Liver (tissue), 9 donors: ENCODE data around the gene TICAM2. TPM values are rescaled to one million over a fixed set of nuclear protein-coding genes. Genes with fewer than 3 reads are reported as not detected.

Experiments
- DNase-seq: peaks from one replicate; pipeline ENCODE4 v3.0.0-alpha.2; 2017; ENCODE audit warnings: low spot score
- H3K27ac ChIP-seq, 2 donors: one replicate each; pipeline ENCODE4 v1.7.0; 2013; ENCODE audit warnings: inconsistent platforms in 2 of 2, low read length in 2 of 2, control low read depth in 1 of 2, low read depth in 1 of 2, mild to moderate bottlenecking in 1 of 2
- H3K27me3 ChIP-seq, 4 donors: one replicate each; pipeline versions ENCODE4 v1.6.1 to v1.7.0; 2013; ENCODE audit warnings: low read length in 3 of 4, inconsistent platforms in 1 of 4, mild to moderate bottlenecking in 1 of 4, moderate library complexity in 1 of 4; ENCODE audit not compliant: control insufficient read depth in 4 of 4, insufficient read depth in 4 of 4
- H3K36me3 ChIP-seq, 4 donors: one replicate each; pipeline versions ENCODE4 v1.6.1 to v1.7.0; 2013; ENCODE audit warnings: low read length in 3 of 4, mild to moderate bottlenecking in 3 of 4, low read depth in 1 of 4, moderate library complexity in 1 of 4; ENCODE audit not compliant: control insufficient read depth in 4 of 4, insufficient read depth in 3 of 4
- H3K4me1 ChIP-seq, 4 donors: one replicate each; pipeline versions ENCODE4 v1.6.1 to v1.7.0; 2013; ENCODE audit warnings: low read length in 3 of 4, mild to moderate bottlenecking in 3 of 4, moderate library complexity in 1 of 4; ENCODE audit not compliant: control insufficient read depth in 4 of 4, insufficient read depth in 4 of 4
- H3K4me3 ChIP-seq, 3 donors: one replicate each; pipeline versions ENCODE4 v1.6.1 to v1.7.0; 2013; ENCODE audit warnings: low read length in 3 of 3, control low read depth in 1 of 3, low read depth in 1 of 3, mild to moderate bottlenecking in 1 of 3
- H3K9ac ChIP-seq, 2 donors: one replicate each; pipeline ENCODE4 v1.7.0; 2013; ENCODE audit warnings: low read length in 2 of 2, mild to moderate bottlenecking in 2 of 2, moderate library complexity in 2 of 2, control low read depth in 1 of 2, low read depth in 1 of 2
- H3K9me3 ChIP-seq, 4 donors: one replicate each; pipeline versions ENCODE4 v1.6.1 to v1.7.0; 2013; ENCODE audit warnings: low read length in 3 of 4; ENCODE audit not compliant: control insufficient read depth in 4 of 4
- CTCF ChIP-seq: fragments of 150-350 bp; IDR thresholded peaks from 2 replicates; pipeline ENCODE4 v1.5.1; 2017; ENCODE audit warnings: improper control_type of control experiment, low read depth, low read length; ENCODE audit not compliant: missing input control
- EGR1 ChIP-seq, 2 donors: IDR thresholded peaks; 2 replicates each; pipeline ENCODE4 v1.6.1; 2016 to 2018; ENCODE audit warnings: antibody characterized with exemption in 2 of 2, low read depth in 2 of 2
- FOXA2 ChIP-seq: IDR thresholded peaks from 2 replicates; pipeline ENCODE4 v1.6.1; 2016; ENCODE audit warnings: antibody characterized with exemption
- GABPA ChIP-seq, 2 donors: IDR thresholded peaks in 1 of 2; conservative IDR thresholded peaks in 1 of 2; 2 replicates each; pipeline ENCODE4 v1.6.1; 2016; ENCODE audit warnings: antibody characterized with exemption in 2 of 2, mild to moderate bottlenecking in 1 of 2, moderate library complexity in 1 of 2
- HNF4A ChIP-seq, 2 donors: conservative IDR thresholded peaks; 2 replicates each; pipeline ENCODE4 v1.6.1; 2016; ENCODE audit warnings: antibody characterized with exemption in 2 of 2, mild to moderate bottlenecking in 2 of 2
- HNF4G ChIP-seq: IDR thresholded peaks from 2 replicates; pipeline ENCODE4 v1.6.1; 2016; ENCODE audit warnings: antibody characterized with exemption
- JUND ChIP-seq, 2 donors: IDR thresholded peaks; 2 replicates each; pipeline ENCODE4 v1.6.1; 2016; ENCODE audit warnings: antibody characterized with exemption in 2 of 2
- RAD21 ChIP-seq, 2 donors: IDR thresholded peaks; 2 replicates each; pipeline ENCODE4 v1.6.1; 2016; ENCODE audit warnings: antibody characterized with exemption in 2 of 2, mild to moderate bottlenecking in 2 of 2
- REST ChIP-seq: IDR thresholded peaks from 2 replicates; pipeline ENCODE4 v1.6.1; 2016; ENCODE audit warnings: antibody characterized with exemption, mild to moderate bottlenecking
- SP1 ChIP-seq: IDR thresholded peaks from 2 replicates; pipeline ENCODE4 v1.6.1; 2018; ENCODE audit warnings: antibody characterized with exemption, mild to moderate bottlenecking
- TAF1 ChIP-seq: conservative IDR thresholded peaks from 2 replicates; pipeline ENCODE4 v1.6.1; 2016; ENCODE audit warnings: antibody characterized with exemption, mild to moderate bottlenecking
- YY1 ChIP-seq: IDR thresholded peaks from 2 replicates; pipeline ENCODE4 v1.6.1; 2016; ENCODE audit warnings: antibody characterized with exemption, mild to moderate bottlenecking
- ZBTB33 ChIP-seq: IDR thresholded peaks from 2 replicates; pipeline ENCODE4 v1.6.1; 2016; ENCODE audit warnings: antibody characterized with exemption
- WGBS: extraction: QIAGEN DNeasy Blood & Tissue Kit; methylation state at CpG from one replicate; pipeline ENCODE4 v1.1.7; 2013; 5-methylcytosine and 5-hydroxymethylcytosine counted together
- polyA plus RNA-seq, 2 donors: library from polyadenylated mRNA; stranded (reverse) in 1 of 2; unstranded in 1 of 2; fragments of 200-250 nt in 1 of 2; fragments of >200 nt in 1 of 2; fragmentation: Nextera tagmentation in 1 of 2; extraction: Ambion mirVana in 1 of 2; gene quantifications; one replicate each; pipeline versions ENCODE4 v1.2.1 to v1.2.3, GENCODE V29; 2013 to 2015
- total RNA-seq, 2 donors: library from RNA; depleted of rRNA; stranded (reverse); fragments of >200 nt; gene quantifications; one replicate each; pipeline ENCODE4 v1.2.3, GENCODE V29; 2014
- TF ChIP-seq, protein P1 (sequence below): IDR thresholded peaks from 2 replicates; pipeline ENCODE4 v1.6.1; 2016; ENCODE audit warnings: antibody characterized with exemption
- TF ChIP-seq, protein P2 (sequence below): IDR thresholded peaks from 2 replicates; pipeline ENCODE4 v1.6.1; 2016; ENCODE audit warnings: antibody characterized with exemption
- donor health status: healthy.
- donor health status: healthy.
- donor health status: healthy.
- donor health status: healthy.
- donor health status: healthy.

The TICAM2 gene
- total and polyA plus RNA-seq, 4 donors: 0.50 to 1.5 (median 0.95) TPM

GRCh38 chr5:115594128-115595047 lies 7.9 kb downstream of the TICAM2 start:
- Histone ChIP-seq H3K36me3 (no peaks in the 10 kb centered on the region), H3K4me1 (no peaks in the 10 kb centered on the region), H3K9ac (no peak overlapping the region), H3K4me3 (no peak overlapping the region), H3K9me3 (no peaks in the 10 kb centered on the region), H3K27ac (no peak overlapping the region), H3K27me3 (no peaks in the 10 kb centered on the region)
- 87% methylated on average over 2 of the region's 2 CpGs for WGBS
- TF ChIP-seq HNF4A (conservative IDR thresholded peaks at IDR 0.05) (no peak), CTCF (no peak), RAD21 (IDR thresholded peaks at IDR 0.05) (no peak), GABPA (IDR thresholded peaks at IDR 0.05 in 1 of 2, conservative IDR thresholded peaks at IDR 0.05 in 1 of 2) (no peak), HNF4G (no peak), EGR1 (IDR thresholded peaks at IDR 0.05; ENCODE audit: low read depth in 2 of 2) (no peak), REST (no peak), YY1 (no peak), ZBTB33 (no peak), JUND (IDR thresholded peaks at IDR 0.05) (no peak)
- TF ChIP-seq, protein P1, sequence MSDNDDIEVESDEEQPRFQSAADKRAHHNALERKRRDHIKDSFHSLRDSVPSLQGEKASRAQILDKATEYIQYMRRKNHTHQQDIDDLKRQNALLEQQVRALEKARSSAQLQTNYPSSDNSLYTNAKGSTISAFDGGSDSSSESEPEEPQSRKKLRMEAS: no peak
- TF ChIP-seq, protein P2, sequence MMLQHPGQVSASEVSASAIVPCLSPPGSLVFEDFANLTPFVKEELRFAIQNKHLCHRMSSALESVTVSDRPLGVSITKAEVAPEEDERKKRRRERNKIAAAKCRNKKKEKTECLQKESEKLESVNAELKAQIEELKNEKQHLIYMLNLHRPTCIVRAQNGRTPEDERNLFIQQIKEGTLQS: no peak
- no peak for DNase-seq

GRCh38 chr5:115589043-115589442 lies 13.2 kb downstream of the TICAM2 start:
- no peak overlapping the region for H3K4me3 ChIP-seq
- TF ChIP-seq FOXA2 (no peak), EGR1 (IDR thresholded peaks at IDR 0.05; ENCODE audit: low read depth in 2 of 2) (no peak), REST (no peak), TAF1 (no peak), SP1 (no peak)
- no peak for DNase-seq
- no peaks in the 10 kb centered on the region for H3K36me3 ChIP-seq
- no peak overlapping the region for H3K9ac ChIP-seq
- no peaks in the 10 kb centered on the region for H3K9me3 ChIP-seq
- H3K27ac ChIP-seq: no peak overlapping the region
- H3K4me1 ChIP-seq: no peaks in the 10 kb centered on the region
- no peaks in the 10 kb centered on the region for H3K27me3 ChIP-seq
- WGBS: 69% methylated on average over 3 of the region's 3 CpGs
